NCI-H146 (cell line): Measurements from ENCODE around the gene SLC66A2.

ENCODE experiments used
- DNase-seq: peaks from one replicate; lab custom pipeline; 2025; lab: John Stamatoyannopoulos, UW

The SLC66A2 gene

DNA sequence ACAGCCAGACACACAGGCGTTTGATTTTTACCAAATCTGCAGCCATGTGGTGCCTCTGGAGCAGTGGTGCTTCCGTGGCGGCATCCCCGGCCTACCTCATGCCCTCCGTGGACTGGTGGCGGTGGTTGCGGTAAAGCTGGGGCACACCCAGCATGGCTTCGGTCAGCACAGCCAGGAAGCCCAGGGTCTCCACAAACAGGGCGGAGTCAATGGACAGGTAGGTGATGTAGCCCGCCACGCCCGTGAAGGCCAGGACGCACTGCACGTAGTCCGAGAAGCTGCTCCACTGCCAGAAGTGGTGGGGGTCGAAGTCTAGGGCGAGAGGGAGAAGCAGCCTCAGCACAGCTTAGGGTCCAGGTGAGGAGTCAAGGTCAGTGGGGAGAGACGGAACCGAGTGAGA is 32.4 kb downstream of the SLC66A2 start:
- no peak for DNase-seq

DNA sequence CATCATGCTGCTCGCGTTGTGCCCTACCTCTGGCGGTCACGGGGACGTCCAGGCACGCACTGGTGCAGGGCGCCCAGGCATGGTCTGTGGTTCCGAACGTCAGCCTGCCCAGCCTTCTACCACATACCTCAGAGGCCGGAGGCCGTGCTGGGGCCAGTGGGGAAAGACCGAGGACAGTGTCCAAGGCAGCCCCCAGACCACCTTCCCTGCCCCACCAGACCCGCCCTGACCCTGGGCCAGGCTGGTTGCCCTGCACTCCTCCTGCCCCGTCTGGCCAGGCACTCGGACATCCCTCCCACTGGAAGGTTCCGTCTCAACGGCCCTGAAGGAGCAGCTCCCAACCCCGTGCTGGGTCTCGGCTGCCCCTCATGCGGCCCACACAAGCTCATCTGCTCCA is 32.8 kb downstream of the SLC66A2 start:
- no peak for DNase-seq

DNA sequence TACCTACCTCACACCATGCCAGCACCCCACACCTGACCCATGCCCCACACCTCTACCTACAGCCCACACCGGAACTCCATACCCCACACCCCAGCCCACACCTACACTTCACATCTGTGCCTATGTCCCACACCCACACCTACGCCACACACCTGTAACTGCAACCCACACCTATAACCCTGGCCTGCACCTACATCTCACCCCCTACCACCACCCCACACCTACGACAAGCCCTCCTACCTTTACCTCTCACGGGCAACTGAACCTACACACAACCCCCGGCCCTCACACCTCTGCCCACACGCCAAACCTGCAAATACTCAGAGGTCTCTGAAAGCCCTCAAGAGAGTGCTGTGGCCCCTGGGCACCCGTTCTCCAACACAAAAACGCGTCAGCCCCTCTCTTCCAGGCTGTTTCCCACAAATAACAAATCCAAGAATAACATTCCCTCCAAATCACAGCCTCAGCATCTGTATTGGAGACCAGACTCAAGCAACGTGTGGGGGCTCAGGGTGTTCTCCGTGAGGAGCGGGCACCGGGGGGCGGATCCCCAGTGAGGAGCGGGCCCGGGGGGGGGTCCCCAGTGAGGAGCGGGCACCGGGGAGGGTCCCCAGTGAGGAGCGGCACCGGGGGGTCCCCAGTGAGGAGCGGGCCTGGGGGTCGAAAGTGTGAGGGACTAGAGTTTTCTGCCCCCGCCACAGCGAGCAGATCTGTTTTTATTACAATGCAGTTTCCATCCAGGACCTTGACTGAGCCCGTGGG is 33.4 kb downstream of the SLC66A2 start:
- DNase-seq, result no peak

DNA sequence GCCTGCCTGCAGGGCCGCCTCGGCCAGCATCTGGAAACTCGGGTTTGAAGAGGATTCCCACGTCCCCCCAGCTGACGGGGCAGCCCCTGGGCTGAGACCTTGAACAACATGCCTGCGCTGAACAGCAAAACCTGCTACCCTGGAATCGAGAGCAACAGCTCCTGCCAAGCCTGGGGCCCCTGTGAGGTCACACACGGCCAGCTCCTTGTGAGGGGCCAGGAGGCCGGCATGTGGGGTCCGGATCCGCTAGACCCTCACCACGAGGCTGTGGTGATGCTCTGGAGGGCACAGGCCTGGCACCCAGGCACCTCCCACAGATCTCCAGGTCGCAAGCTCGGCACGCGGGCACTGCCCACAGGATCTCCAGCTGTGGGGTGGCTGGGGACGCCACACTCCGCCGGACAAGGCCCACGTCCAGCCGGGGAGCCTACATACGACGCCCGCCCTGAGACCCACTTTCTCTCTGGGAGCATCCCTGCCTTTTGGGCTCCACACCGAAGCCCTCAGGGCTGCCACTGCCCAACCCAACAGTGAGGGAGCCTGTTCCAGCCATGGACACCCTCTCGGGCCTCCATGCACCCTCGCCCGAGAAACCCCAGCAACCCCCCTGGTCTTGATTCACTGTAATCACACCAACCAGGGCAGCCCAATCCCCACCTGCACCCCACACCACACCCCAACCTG is 34.1 kb downstream of the SLC66A2 start:
- DNase-seq, result no peak

DNA sequence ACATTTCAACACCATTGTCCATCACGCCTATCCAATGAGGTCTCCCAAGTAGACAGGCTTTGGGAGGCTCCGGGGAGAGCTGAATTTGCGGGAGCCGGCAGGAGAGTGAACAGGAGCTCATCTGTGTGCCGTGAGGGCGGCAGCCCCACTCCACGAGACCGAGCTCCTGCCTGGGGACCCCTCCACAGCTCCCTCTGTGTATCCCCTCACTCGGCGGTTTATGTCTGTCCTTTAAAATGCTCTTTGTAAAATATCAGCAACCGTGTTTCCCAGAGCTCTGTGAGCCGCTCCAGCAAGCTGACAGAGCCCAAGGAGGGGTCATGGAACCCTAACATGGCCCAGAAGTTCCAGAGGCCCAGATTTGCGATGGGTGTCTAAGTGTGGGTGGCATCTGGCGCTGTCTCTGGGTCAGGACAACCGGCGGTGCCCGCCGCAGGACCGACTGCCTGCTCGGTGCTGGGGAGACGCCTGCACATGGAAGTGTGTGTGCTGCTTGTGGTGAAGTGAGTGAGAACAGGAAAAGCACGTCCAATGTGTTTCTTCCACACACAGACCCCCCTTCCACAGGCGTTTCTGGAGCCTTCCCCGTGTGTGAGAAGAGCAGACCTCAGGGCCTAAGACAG is 34.8 kb downstream of the SLC66A2 start:
- no peak for DNase-seq

DNA sequence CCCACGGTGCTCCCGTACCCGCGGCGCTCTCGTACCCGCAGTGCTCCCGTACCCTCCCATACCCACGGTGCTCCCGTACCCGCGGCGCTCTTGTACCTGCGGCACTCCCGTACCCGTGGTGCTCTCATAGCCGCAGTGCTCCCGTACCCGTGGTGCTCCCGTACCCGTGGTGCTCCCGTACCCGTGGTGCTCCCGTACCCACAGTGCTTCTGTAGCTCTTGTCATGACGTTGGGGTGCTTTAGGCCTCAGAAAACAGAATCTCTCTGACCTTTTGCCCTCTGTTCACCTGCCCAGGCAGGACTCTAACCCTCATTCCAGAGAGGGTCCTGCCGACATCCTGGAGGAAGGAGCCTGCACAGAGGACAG is 35.3 kb downstream of the SLC66A2 start:
- no peak for DNase-seq

DNA sequence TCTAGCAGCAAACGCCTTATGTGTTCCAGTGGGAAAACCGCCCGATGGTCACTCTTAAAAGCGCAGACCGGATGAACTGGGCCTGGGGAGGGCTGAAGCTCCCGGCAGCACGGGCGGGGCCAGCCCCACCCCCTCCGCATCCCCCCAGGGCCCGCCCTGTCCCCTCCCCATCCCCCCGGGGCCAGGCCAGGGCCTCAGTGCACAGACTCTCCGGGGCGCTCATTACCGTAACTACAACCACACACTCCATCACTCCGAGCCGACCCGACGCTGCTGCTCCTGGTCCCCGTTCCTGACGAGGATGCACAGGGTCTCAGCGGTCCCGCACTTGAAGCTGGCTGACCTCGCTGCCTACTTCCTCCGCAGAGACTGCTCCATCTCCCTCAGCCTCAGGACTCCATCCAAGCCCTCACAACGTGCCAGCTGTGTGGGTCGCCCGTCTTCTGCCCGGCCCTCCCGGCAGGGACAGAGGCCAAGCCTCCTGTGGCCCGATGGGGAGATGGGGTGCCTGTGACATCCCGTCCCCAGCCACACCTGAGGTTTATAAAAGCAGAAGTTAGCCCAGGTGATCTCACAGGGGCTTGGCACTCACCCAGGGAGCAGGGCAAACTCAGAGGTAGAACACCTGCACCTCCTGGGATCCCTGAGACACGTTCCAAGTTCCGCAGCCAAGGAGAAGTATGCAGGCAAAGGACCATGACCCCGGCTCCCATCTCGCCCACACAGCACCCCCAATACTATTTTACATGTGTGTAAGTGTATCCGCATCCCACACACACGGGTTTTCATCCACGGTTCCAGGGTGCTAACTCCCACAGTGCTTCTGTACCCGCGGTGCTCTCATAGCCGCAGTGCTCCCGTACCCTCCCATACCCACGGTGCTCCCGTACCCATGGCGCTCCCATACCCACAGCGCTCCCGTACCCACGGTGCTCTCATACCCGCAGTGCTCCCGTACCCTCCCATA is 36.0 kb downstream of the SLC66A2 start:
- DNase-seq, result no peak

DNA sequence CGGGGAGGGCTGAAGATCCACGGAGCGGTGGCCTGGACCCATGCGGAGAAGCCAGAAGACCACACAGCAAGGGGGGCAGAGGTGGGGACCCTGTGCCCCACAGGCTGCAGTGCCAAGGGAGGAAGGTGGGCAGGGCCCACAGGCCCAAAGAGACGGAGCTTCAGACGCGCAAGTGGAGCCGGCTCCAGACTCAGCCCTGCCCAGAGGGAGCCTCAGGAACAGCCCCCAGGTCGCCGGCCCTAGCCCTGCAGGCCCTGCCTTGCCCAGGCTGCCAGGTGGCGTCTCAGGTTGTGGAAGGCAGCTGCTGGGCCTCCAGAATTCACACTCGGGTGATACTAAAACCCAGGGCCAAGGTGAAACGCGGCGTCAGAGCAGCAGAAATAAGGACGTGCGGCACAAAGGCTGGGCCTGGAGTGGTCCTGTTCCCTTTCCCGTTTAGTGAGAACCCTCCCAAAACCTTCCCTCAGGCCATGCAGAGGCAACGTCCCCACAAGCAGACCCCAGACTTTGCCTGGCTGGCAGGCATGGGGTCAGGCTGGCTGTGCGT is 36.8 kb downstream of the SLC66A2 start:
- no peak for DNase-seq

DNA sequence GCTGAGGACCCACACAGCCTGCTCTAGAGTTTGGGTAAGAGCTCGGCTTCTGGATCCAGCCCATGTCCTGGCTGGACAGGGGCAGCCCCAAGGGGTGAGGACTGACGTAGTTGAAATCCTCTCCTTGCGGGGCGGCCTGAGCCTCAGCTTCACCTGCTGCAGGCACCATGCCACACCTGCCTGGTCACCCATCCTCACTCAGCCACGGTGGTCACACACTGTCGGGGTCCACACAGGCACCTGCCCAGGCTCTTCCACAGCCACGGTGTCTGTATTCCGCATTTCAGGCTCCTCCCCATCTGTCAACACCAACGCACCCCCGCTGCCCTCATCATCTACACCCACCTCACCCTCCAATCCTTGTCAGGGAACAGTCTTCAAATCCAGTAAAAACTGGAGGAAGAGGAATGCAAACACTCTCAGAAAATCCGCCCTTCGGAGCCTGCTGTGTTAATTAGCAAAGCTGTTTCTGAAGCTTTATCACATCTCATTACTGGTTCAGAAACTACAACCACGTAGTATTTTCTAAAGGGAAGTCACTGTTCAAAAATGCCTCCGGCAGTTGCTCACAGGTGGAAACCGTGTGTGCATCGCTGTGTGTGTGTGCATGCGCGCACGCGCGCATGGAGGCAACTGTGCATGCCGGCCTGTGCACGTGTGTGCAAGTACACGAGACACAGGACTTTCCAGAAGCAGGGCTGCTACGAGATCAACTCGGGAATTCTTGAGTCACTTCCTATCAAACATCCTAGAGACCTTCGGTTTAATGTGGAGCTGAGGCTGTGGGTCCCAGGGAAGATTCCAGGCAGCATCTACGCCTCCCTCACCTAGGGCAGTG is 38.2 kb downstream of the SLC66A2 start:
- DNase-seq, result no peak

DNA sequence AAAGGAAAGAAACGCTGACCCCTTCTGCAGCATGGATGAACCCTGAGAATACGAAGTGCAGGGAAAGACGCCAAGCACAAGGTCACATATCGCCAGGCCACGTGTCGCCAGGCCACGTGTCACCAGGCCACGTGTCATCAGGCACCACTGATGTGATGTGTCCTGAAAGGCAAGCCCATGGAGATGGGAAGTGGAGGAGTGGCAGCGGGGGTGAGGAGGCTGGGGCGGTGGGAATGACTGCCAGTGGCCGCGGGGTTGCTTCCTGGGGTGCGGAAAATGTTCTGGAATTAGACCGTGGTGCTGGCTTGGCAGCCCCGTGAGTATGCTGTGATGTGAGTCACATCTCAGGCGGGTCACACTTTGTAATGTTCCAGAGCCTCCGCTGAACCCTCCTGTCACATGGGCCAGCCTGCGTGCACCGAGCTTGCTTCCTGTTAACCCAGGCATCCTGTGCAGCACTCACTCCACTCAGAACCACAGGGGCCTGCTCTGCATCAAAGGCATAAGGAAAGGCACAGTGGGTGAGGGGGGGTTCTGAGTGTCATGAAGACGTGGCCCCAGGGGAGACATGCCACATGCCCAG is 39.0 kb downstream of the SLC66A2 start:
- DNase-seq, result no peak

DNA sequence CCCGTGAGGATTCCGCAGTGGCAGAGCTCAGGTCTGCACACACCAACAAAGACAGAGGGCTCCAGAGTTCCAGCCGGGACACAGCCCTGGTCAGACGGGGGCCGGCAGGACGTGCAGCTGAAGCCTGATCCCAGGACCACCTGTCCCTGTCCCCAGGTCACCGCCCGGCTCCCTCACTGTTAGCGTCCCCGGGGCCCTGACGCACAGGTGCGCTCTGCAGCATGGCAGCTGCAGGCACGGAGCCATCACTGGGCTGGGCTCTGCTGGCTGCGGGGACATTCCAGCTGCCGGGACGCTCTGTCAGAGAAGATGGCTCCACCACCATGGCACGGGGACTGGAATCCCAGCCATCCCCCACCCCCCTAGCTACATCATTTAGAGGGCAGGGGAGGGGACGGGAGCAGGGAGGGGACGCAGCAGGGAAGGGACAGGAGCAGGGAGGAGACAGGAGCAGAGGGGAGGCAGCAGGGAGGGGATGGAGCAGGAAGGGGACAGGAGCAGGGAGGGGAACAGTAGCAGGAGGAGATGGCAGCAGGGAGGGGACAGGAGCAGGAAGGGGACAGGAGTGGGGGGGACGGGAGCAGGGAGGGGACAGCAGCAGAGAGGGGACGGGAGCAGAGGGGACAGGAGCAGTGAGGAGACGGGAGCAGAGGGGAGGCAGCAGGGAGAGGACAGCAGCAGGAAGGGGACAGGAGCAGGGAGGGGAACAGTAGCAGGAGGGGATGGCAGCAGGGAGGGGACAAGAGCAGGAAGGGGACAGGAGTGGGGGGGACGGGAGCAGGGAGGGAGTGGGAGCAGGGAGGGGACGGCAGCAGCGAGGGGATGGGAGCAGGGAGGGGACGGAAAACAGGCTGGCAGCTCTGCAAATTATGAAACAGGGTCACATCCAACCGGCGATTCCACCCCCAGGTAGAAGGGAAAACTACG is 39.8 kb downstream of the SLC66A2 start:
- no peak for DNase-seq

DNA sequence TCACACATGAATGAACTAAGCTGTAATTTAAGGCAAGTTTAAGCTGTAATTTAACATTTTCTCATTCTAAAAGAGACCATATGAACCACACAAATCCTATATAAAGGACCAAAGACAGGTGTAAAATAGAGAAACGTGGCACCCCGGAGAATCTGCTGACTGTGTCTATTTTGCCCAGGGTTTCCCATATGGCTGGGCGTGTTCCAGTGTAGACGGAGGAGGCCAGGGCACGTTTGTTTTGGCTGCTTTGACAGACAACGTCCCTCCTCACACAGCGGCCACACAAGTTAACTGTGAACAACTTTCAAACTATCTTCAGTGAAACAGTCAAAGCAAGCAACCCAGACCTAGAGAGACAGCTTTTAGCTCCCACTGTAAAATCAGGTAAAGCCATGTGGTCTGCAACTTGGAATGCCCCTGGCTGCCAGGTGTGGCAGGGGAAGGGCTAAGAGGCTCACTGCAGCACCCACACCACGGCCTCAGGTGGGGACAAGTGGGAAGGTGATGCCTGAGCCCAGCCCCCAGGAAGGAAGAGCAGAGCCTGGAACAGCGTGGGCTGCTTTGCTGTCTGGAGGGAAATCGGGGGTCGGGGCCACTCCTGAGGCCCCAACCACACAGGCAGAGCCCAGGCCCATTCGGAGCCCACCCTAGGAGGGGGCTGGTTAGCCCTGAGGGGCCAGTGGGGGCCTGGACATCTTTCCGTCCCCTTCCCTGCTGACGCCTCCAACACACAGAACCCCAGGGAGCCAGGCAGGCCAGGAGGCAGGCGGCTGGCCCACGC is 40.7 kb downstream of the SLC66A2 start:
- no peak for DNase-seq

DNA sequence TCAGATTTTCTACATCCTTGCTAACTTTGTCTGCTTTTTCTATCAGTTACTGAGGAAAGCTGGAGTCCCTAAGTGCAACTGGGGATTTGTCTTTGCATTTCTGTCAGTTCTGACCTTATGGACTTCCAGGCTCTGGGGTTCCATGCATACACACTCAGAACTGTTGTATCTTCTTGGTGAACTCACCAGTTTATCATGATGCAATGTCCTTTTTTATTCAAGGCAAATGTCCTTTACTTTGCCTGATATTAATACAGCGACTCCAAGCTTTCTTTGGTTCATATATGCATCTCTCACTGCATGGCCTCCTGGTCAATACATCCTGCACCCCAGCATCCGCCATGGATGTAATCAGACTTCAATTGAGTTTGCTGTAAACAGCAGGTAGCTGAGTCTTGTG is 44.7 kb downstream of the SLC66A2 start:
- no peak for DNase-seq

DNA sequence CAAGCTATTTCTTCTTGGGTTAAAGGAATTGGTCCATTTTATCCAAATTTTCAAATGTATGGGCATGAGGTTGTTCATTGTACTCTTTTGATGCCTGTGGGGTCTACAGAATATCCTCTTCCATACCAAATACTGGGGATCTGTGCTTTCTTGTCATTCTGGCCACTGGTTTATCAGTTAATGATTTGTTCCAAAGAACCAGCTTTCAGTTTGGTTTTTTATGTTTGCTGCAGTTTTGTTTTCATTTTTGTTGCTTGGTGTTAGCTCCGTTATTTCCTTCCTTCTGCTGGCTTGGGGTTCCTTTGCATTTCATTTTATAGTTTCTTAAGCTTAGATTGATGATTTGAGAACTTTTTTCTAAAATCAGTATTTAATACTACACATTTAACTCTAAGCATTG is 45.5 kb downstream of the SLC66A2 start:
- DNase-seq, result no peak

DNA sequence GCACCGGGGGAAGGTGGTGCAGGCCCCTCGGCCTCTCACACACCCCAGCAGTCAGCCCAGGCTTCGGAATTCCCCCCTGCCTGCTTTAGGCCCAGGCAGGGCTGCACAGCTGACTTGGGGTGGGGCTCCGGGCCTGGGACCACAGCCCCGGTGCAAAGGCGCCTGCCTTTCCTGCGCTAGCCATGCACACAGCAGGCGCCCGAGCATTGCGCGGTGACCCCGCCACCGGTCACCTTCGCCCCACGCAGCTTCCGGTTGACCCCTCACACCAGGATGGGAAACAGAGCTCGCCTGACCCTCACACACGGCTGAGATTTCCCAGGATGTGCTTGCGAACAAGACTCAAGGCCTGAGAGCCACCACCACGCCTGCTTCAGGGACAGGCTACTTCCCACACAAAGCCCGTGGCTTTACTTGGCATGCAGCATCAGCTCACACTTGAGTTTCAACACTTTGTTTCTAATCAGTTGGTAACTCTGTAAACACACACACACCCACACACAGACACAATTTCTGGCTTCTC is 46.0 kb downstream of the SLC66A2 start:
- DNase-seq, result no peak

DNA sequence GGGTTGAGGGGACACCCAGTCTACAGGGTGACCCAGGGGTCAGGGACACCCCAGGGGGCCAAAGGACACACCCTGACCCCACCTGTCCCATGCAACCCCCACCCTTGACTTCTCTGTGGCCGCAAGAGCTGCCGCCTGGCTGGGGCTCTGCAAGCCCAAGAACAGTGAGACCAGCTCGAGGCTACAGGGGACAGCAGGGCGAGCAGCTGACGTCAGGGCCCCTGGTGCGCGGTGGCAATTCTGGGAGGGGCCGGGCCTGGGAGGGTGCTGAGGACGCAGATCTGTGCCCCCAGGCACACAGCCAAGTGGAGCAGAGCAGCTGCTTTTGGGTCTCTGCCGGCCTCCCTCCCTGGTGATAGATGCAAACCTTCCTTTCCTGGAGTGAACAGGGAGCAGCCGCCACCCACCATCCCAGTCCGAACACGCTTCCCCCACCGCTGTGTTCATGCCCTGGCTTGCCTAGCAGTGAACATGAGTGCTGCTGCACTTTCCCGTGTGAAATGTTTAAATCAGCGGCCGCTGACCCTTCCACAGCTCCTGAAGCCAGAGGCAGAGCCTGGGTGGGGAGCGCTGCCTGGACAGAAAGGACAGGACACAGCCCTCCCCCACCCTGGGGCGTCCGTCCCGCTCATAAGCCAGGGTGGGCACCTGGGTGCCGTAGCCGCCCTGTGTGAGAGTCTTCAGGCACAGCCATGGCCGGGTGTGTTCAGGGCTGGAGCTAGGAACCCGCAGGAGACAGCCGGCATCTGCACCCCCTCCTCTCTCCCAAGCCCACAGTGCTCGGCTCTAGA is 46.9 kb downstream of the SLC66A2 start:
- DNase-seq, result no peak

DNA sequence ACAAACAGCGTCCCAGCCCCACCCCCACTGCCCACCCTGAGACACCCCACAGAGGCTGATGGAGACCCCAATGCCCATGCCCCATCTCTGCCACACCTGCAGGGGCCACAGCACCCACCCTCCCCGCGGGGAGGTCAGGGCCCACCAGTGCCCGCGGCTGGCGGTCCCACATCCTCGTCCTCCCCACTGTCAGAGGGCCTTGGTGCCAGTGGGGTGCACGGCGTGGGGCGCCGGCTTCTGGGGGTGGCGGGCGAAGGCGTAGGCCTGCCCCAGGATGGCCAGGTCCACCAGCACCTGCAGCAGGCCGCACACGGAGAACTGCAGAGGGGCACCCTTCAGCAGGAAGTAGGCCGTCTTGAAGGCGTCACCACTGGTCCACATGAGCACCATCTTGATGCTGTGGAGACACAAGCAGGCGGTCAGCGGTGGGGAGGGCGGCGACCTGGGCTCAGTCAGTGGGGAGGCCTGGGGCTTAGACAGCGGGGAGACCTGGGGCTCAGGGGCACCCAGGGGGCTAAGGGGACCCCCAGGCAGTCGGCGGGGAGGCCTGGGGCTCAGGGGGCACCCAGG is 47.6 kb downstream of the SLC66A2 start:
- DNase-seq, result no peak
